ENCODE data around the gene CERS5. TPM values are rescaled to one million over a fixed set of nuclear protein-coding genes. Genes with fewer than 3 reads are reported as not detected.

CERS5 gene
- total RNA-seq, 1 experiment from 2014 or later = 62.6 TPM

DNA sequence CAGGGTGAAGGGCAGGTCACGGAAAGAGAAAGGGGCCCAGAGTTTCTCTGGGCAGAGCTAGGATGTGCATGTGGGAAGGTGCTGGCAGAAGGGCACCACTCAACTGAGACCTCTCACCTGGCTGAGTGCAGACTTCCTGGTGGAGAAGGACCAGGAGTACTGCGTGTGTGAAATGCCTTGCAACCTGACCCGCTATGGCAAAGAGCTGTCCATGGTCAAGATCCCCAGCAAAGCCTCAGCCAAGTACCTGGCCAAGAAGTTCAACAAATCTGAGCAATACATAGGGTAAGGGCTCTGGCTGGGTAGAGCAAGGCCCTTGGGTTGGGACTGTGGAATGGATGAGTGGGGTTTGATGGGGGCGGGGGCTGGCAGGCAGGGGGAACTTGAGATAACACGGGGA is 87.4 kb downstream of the CERS5 start:
- peaks cover 2% of the 10 kb centered on the region; the same call in 1 of the 2 replicates for H3K36me3 ChIP-seq (ENCODE audit: control insufficient read depth, insufficient read depth, low read length)
- intact Hi-C loops (cut with micrococcal nuclease; ENCODE audit: unreplicated experiment) = no loop called here
- H3K9me3 Mint-ChIP-seq (ENCODE audit: unreplicated experiment) = no peaks in the 10 kb centered on the region
- peaks cover 7% of the 10 kb centered on the region for H3K36me3 Mint-ChIP-seq (ENCODE audit: insufficient read depth, unreplicated experiment)
- H3K27me3 Mint-ChIP-seq (ENCODE audit: insufficient read depth, unreplicated experiment) = no peaks in the 10 kb centered on the region
- no TSS peak for BruUV-seq (replicated peaks)
- CTCF ChIA-PET = interaction anchor here (0.7 to 2.0 kb wide), 2 partner anchors 30 to 32 kb away, joined by 3 to 10 read pairs; partner anchors contain the start of gene COX14
- POLR2A ChIA-PET = no interaction called here
- no peak overlapping the region for H3K4me3 Mint-ChIP-seq (ENCODE audit: unreplicated experiment)
- no peak overlapping the region for H3K4me3 ChIP-seq (ENCODE audit: low read depth, low read length)
- no peak for DNase-seq
- H3K4me1 Mint-ChIP-seq (ENCODE audit: low read depth, unreplicated experiment) = peaks cover 38% of the 10 kb centered on the region
- peaks cover 54% of the 10 kb centered on the region for H3K4me1 ChIP-seq
- TF ChIP-seq, protein P1, sequence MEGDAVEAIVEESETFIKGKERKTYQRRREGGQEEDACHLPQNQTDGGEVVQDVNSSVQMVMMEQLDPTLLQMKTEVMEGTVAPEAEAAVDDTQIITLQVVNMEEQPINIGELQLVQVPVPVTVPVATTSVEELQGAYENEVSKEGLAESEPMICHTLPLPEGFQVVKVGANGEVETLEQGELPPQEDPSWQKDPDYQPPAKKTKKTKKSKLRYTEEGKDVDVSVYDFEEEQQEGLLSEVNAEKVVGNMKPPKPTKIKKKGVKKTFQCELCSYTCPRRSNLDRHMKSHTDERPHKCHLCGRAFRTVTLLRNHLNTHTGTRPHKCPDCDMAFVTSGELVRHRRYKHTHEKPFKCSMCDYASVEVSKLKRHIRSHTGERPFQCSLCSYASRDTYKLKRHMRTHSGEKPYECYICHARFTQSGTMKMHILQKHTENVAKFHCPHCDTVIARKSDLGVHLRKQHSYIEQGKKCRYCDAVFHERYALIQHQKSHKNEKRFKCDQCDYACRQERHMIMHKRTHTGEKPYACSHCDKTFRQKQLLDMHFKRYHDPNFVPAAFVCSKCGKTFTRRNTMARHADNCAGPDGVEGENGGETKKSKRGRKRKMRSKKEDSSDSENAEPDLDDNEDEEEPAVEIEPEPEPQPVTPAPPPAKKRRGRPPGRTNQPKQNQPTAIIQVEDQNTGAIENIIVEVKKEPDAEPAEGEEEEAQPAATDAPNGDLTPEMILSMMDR (IDR thresholded peaks at IDR 0.05; ENCODE audit: insufficient read depth in 1 of 2, low read depth in 1 of 2, low read length in 1 of 2, severe bottlenecking in 1 of 2, unreplicated experiment in 1 of 2) = no peak
- H3K27me3 ChIP-seq (replicated peaks; ENCODE audit: control insufficient read depth, insufficient read depth, low read length) = no peaks in the 10 kb centered on the region
- no peaks in the 10 kb centered on the region for H3K9me3 ChIP-seq
- H3K27ac Mint-ChIP-seq (ENCODE audit: unreplicated experiment) = no peak overlapping the region

Other genes starting within 250 kb of the CERS5 start
- gene AQP2, start 216.6 kb downstream of the CERS5 start, total RNA-seq (2022) = not detected in 2 replicates
- gene AQP5, start 205.5 kb downstream of the CERS5 start, total RNA-seq (2022) = not detected in 2 replicates
- gene AQP6, start 194.4 kb downstream of the CERS5 start, total RNA-seq (2022) = not detected in 2 replicates
- gene RACGAP1, start 141.9 kb downstream of the CERS5 start, total RNA-seq (2022) = 122 and 131 TPM in 2 replicates
- 15.6 and 17.8 TPM in 2 replicates for gene ASIC1, start 109.8 kb downstream of the CERS5 start, total RNA-seq (2022)
- 142 and 158 TPM in 2 replicates for gene SMARCD1, start 82.0 kb downstream of the CERS5 start, total RNA-seq (2022)
- gene GPD1, start 63.4 kb downstream of the CERS5 start, total RNA-seq (2022) = 1.5 and 1.9 TPM in 2 replicates
- 85.0 and 86.3 TPM in 2 replicates for gene COX14, start 55.1 kb downstream of the CERS5 start, total RNA-seq (2022)
- gene LIMA1, start 116.2 kb upstream of the CERS5 start, total RNA-seq (2022) = 50.3 and 53.5 TPM in 2 replicates
- not detected in 2 replicates for gene FAM186A, start 229.2 kb upstream of the CERS5 start, total RNA-seq (2022)
- gene LARP4, start 233.5 kb upstream of the CERS5 start, total RNA-seq (2022) = 103 and 115 TPM in 2 replicates

Data from Caco-2 (cell line).